Suprapubic skin (tissue), 4 donors: ENCODE data around the gene HELZ2.

Source experiments
- EP300 ChIP-seq: sonication (generic); formaldehyde crosslinking; IDR thresholded peaks from one replicate; pipeline ENCODE4 v1.6.1; 2017; ENCODE audit warnings: antibody characterized with exemption
- POLR2A ChIP-seq, 2 donors: fragments of 450-650 bp; IDR thresholded peaks; one replicate each; pipeline ENCODE4 v1.6.1; 2017; ENCODE audit warnings: antibody characterized with exemption in 2 of 2, mild to moderate bottlenecking in 2 of 2, moderate library complexity in 2 of 2
- POLR2AphosphoS5 ChIP-seq, 3 donors: sonication (generic); formaldehyde crosslinking; IDR thresholded peaks; one replicate each; pipeline ENCODE4 v1.6.1; 2017; ENCODE audit warnings: antibody characterized with exemption in 3 of 3
- TF ChIP-seq, protein P1 (sequence below), 2 donors: fragments of 200-600 bp in 1 of 2; fragments of 450-650 bp in 1 of 2; sonication (generic) in 1 of 2; IDR thresholded peaks; one replicate each; pipeline ENCODE4 v1.5.1; 2016 to 2019; ENCODE audit warnings: antibody characterized with exemption in 2 of 2, mild to moderate bottlenecking in 1 of 2, moderate library complexity in 1 of 2

- TF ChIP-seq, protein P1, sequence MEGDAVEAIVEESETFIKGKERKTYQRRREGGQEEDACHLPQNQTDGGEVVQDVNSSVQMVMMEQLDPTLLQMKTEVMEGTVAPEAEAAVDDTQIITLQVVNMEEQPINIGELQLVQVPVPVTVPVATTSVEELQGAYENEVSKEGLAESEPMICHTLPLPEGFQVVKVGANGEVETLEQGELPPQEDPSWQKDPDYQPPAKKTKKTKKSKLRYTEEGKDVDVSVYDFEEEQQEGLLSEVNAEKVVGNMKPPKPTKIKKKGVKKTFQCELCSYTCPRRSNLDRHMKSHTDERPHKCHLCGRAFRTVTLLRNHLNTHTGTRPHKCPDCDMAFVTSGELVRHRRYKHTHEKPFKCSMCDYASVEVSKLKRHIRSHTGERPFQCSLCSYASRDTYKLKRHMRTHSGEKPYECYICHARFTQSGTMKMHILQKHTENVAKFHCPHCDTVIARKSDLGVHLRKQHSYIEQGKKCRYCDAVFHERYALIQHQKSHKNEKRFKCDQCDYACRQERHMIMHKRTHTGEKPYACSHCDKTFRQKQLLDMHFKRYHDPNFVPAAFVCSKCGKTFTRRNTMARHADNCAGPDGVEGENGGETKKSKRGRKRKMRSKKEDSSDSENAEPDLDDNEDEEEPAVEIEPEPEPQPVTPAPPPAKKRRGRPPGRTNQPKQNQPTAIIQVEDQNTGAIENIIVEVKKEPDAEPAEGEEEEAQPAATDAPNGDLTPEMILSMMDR (IDR thresholded peaks at IDR 0.05), result no peak
- TF ChIP-seq POLR2A (IDR thresholded peaks at IDR 0.05) (peak in 1 of 2 donors; percentile 7), POLR2AphosphoS5 (IDR thresholded peaks at IDR 0.05) (no peak), EP300 (no peak)
Measured at GRCh38 chr20:63536997-63537524, 37.0 kb downstream of the HELZ2 start, which contains the start of gene PTK6.
